A549 (cell line): ENCODE data around the gene RALA. TPM values are rescaled to one million over a fixed set of nuclear protein-coding genes. Genes with fewer than 3 reads are reported as not detected.

ENCODE experiments used
- polyA plus RNA-seq, 4 experiments: library from polyadenylated mRNA; depleted of rRNA in 3 of 4; stranded (reverse); fragments of >200 nt; fragmentation: RNase III in 1 of 4; extraction: RNeasy Plus Mini Kit Qiagen cat#74134 plus additional on column Dnase treatment in 1 of 4; gene quantifications; 2 replicates in 3 of 4; 3 replicates in 1 of 4; pipeline ENCODE4 v1.2.3, GENCODE V29; 2011 to 2017

RALA gene
- polyA plus RNA-seq, 2 of the 4 experiments (the other 2 are of a cell fraction) = 30.1 to 43.7 TPM

Other genes starting within 250 kb of the RALA start
- gene YAE1, start 57.2 kb upstream of the RALA start, polyA plus RNA-seq (2011; rRNA removed) = 41.7 and 59.1 TPM in 2 replicates
- 61.2 to 66.6 TPM (median 65.2 TPM) in 3 replicates for gene YAE1, start 57.2 kb upstream of the RALA start, polyA plus RNA-seq (2017; fragmentation: RNase III; extraction: RNeasy Plus Mini Kit Qiagen cat#74134 plus additional on column Dnase treatment)